KBM-7 (cell line): ENCODE data around the gene OR6T1.

Experiments
- DNase-seq: peaks from one replicate; pipeline ENCODE4 v3.0.0-alpha.2; 2015
- in situ Hi-C: fragments of 300-500 bp; cut with MboI; formaldehyde crosslinking; loops from 2 replicates; pipeline ENCODE4 v1.14.3; 2020; ENCODE audit warnings: low sequenced_read_pairs, low pct_unique_long_range_greater_than_20kb, mixed read lengths

The OR6T1 gene, protein sequence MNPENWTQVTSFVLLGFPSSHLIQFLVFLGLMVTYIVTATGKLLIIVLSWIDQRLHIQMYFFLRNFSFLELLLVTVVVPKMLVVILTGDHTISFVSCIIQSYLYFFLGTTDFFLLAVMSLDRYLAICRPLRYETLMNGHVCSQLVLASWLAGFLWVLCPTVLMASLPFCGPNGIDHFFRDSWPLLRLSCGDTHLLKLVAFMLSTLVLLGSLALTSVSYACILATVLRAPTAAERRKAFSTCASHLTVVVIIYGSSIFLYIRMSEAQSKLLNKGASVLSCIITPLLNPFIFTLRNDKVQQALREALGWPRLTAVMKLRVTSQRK

DNA sequence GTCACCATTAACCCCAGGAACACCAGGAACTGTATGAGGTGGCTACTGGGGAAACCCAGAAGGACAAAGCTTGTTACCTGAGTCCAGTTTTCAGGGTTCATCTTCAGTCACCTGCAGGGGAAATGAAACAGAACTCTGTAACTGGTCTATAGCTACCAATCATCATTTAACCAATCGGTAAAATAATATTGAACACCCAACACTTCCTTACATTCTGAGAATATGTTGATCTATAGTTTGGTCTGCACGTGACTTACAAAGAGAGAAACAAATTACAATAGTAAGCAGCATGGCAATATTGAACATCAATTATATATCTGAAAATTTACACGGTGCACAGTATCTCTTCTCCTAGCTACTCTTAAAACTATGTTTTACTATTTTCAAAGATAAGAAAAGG, at the start of gene OR6T1:
TSS of gene OR6T1 (minus strand) at position 101 of the 400 bp plus-strand sequence. CDS start at position 101, 0 bp downstream.
- in situ Hi-C loops, result no loop called here

DNA sequence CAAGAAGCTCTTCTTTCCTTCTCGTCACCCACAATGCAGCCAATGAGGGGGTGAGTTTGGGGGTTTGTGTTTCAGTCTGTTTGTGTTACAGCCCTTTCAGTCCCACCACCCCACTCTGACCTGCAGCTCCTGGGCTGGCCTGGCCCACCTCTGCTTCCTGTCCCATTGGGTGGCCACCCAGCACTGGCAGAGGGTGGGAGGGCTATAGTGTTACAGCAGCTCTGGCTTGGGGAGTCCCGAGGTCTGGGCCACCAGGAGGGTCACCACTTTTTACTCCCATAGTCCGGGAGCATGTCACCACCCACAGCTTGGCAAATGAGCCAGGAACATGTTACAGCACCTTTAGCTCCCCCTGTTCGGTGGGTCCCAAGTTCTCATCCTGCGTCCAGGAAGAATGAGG, 35.7 kb upstream of the OR6T1 start:
- DNase-seq, result no peak
- in situ Hi-C loops, result no loop called here

More for the DNA sequence above, at the start of gene OR6T1:
- no peak for DNase-seq

DNA sequence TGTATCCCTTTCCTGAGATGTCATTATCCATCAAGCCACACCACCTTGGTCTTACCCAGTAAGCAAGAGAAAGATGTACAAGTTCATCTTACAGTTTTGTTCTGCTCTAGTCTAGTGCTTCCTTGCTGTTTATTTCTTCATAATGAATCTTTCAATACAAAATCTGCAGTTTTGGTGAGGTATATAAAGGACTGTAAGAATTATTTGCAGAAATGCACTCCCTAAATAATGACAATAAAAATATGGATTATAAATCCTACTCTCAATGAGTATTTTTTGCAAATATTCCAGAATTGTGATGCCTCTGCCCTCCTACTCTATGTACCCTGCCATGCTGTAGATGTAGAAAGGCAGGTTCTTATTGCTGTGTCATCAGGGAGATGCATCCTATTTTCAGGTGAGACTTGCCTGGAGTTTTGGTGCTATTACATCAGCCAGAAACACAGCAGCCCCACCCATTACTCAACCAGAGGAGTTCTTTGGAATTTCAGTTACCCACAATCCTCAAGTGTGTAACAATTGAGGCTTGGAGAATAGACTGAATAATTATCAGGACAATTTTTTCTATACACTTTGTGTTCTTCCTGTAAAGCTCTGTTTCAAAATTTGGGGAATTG, 34.2 kb upstream of the OR6T1 start, which contains the start of gene OR10S1:
TSS of gene OR10S1 (minus strand) at position 51 of the 617 bp plus-strand sequence. CDS start 117 bp downstream, outside the sequence.
- no peak for DNase-seq
- in situ Hi-C loops, result no loop called here

DNA sequence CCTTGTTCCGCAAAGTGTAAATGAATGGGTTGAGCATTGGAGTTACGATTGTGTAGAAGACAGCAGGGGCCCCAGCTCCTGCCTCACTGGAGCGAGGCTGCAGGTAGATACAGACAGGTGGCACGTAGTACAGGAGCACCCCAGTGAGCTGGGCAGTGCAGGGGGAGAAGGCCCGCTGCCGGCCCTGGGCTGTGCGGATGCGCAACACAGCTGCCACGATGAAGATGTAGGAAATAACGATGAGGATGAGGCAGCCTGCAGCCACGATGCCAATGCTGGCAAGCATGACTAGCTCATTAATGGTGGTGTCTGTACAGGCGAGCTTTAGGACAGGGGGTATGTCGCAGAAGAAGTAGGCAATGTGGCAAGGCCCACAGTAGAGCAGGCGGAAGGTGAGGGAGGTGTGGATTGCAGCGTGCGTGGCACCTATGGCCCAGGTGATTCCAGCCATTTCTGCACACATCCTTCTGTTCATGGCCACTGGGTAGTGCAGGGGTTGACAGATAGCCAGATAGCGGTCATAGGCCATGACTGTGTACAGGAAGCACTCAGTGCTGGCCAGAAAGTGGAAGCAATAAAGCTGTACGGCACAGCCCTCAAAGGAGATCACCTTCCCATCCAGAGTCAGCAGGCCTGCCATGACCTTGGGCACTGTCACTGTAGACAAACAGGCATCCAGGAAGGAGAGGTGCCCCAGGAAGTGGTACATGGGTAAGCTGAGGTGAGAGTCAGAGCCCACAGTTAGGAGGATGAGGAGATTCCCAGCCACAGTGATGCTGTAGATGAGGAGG, 33.3 kb upstream of the OR6T1 start:
- in situ Hi-C loops, result no loop called here
- no peak for DNase-seq

DNA sequence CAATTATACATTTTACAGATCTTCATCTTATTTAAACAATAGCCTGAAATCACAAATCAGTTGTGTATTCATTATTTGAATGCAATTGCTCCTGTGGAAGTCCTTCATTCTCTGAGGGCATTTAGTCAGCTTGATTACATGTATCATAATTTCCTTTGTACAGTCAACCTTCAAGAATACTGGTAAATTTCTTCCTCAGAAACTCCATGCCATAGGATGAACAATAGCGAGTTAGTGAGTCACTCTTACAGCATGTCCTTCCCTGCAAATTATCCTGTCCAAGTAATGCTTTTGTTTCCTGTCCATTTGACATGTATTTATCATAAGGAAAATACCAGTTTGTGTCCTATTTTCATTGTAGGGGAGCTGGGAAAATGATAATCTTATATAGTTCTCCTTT, 30.2 kb upstream of the OR6T1 start:
- in situ Hi-C loops, result no loop called here
- no peak for DNase-seq

DNA sequence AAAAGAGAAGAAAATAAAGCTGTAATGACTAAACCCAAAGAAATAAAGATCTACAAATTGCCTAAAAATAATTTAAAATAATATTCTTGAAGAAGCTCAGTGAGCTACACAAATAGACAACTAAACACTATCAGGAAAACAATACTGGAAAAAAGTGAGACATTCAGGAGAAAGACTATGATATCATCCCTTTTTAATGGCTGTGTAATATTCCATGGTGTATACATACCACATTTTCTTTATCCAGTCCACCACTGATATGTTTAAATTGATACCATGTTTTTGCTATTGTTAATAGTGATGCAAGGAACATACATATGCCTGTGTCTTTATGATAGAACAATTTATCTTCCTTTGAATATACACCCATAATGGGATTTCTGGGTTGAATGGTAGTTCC, 13.1 kb upstream of the OR6T1 start:
- no peak for DNase-seq
- in situ Hi-C loops, result no loop called here

DNA sequence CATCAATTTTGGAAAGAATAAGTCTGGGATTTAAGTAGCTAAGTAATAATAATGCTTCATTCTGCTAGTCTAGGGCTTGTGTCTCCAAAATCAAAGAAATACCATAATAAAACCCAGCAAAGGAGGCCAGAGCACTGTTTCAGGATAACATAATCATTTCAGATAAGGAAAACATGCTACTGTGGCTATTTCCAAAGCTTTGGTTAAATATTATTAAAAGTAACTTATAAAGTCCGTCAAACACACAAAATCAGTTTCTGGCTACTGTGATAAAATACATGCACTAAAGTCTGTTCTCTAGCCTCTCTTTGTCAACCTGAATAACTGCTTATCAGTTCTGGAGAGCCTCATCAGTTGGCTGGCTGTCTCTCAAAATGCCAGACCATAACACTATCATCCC, 1.5 kb upstream of the OR6T1 start:
- no peak for DNase-seq
- in situ Hi-C loops, result no loop called here

DNA sequence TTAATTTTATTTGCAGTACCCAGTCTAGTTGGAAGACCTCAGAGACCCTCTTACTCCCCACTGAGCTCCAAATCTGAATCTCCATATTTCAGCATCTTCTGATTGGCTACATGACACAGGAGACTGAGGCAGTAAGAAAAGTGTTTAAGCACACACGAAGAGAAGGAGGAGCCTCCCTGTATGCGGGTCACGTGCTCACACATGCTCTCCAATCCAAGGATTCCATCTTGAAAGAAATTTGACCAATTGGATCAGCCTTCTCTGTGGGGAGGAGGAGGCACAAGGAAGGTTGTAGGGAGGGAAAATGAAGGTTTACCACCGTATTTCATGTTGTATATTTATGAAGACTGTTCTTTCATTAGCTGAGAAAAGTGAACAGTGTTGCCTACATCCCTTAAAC, 1.2 kb downstream of the OR6T1 start:
- in situ Hi-C loops, result no loop called here
- DNase-seq, result no peak

DNA sequence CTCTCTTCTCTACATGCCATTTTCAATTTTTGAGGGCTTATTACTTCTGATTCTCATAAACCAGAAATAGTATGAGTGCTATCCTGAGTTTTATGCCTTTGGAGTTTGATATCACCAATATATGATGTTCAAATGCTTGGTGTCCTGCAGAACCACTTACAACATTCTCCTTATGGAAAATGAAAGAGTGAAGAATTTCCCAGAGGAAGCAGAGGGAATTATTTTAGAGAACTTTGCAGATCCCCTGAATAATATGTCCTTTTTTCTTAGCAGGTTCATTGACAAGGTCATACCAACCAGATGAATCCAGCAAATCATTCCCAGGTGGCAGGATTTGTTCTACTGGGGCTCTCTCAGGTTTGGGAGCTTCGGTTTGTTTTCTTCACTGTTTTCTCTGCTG, 4.3 kb downstream of the OR6T1 start, which contains the start of gene OR4D5:
TSS of gene OR4D5 (plus strand) at position 301 of the 400 bp plus-strand sequence. CDS start at position 301, 0 bp downstream.
- in situ Hi-C loops, result no loop called here

DNA sequence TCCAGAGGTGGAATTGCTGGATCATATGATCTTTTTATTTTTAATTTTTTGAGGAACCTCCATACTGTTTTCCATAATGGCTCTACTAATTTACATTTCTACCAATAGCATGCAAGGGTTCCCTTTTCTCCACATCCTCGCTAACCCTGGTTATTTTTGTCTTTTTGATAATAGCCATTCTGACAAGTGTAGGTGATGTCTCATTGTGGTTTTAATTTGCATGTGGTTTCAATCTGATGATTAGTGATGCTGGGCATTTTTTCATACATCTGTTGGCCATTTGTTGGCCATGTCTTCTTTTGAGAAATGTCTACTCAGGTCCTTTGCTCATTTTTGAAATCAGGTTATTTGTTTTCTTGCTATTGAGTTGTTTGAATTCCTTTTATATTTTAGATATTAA, 19.6 kb downstream of the OR6T1 start:
- DNase-seq, result no peak
- in situ Hi-C loops, result no loop called here

More for the DNA sequence above, 4.3 kb downstream of the OR6T1 start, which contains the start of gene OR4D5:
- DNase-seq, result no peak

DNA sequence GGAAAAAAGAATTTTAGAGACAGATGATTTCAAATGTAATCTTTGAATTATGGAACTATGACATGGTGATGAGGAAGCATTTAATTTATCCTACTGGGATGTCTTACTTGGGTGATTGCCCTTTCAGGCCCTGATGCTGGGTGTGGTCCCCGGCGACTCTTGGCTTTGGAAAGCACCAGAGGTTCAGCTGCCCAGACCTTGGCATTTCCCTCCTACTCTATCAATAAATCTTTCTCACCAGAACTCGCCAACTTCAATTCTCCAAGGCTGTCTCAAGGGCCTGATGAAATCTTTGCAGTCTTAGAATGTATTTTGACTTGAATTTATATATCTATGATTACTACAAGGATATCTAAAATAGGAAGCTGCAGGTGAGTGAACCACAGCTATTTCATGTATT, 22.7 kb downstream of the OR6T1 start:
- no peak for DNase-seq
- in situ Hi-C loops, result no loop called here

DNA sequence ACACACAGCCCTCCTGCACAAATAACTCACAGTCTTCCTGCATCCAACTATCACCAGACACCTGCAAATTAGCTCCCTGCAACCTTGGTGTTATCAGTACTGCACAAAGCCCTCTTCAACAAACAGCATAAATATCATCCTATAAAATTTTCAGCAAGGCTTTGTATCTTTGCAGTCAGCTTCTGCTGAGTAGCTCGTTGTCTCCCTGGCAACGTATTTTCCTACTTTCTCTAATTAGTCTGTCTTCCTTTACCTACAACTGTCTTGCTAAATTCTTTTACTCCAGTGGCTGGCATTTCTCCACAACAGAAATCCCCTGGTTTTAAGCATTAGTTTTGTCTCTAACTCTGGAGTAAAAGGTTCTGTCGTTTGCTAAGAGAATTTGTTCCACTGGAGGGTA, 37.8 kb downstream of the OR6T1 start:
- in situ Hi-C loops, result no loop called here
- DNase-seq, result no peak

DNA sequence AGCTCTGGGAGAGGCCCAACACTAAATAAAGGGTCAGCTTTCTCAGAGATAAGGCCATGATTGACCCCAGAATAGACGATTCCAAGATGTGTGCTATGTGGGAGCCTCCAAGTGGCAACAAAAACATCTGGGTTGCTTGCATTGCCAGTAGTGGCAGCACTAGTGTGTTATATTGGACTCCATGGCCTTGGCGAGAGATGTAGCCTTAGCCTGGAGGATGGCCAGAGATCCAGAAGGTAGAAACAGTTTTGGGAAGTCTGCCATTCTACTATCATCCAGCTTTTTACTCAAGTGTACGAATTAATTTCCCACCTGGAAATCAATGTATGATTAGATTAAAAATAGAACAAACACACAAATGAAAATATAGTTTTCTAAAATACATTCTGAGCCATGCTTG, 38.7 kb downstream of the OR6T1 start:
- no peak for DNase-seq
- in situ Hi-C loops, result no loop called here

DNA sequence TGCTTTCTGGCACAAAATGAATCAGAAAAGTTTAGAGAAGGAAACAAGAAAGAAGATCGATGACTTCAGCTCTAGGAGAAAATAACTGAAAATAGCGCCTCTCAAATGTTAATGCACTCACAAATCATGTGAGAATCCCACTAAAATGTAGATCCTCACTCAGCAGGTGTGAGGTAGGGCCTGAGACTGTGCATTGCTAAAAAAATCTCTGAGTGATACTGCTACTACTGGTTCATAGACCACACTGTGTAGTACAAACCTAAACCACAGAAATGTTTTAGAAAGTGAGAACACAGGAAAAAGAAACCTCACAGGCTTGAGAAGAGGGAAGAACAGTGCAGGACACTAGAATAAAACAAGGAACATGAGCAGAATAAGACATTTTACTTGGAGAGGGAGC, 39.7 kb downstream of the OR6T1 start:
- in situ Hi-C loops, result no loop called here

DNA sequence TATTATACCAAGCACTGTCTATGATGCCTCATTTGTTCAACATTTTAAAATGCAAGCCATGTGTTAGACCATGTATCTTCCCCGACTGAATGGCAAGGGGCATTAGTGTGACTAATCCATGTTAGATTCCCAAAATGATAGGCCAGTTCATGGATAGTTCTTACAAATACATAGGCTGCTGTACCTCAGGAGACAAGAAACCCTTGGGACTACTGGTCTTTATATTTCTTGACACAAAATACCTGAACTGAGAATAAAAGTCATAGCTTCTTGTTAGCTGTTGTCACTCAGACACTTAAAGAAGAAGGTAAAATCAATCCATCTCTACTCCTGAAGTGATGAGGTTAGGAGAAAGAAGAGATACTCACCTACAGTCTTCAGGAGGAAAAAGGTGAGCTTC, 41.8 kb downstream of the OR6T1 start, which contains the start of gene OR8D4:
TSS of gene OR8D4 (plus strand) at position 301 of the 400 bp plus-strand sequence. CDS start 4,265 bp downstream, outside the sequence.
- no peak for DNase-seq
- in situ Hi-C loops, result no loop called here

More for the DNA sequence above, 39.7 kb downstream of the OR6T1 start:
- DNase-seq, result no peak

DNA sequence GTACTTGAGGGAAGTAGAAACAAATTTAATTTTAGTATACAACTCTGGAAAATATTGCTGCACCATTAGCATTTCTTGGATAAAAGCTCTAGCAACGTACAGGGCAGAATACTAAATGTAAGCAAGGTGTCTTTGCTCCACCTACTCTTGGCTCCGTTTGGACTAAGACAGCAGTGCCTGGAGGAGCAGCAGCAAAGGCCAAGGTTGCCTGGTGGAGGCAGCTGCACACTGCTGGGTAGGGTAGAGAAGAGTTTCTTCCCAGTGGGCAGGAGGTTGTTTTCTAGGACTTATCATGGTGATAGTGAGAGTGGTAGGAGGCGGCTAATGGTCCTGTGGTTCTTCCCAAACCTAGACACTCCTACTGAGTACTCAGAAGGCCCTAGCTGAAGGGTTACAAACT, 43.8 kb downstream of the OR6T1 start:
- in situ Hi-C loops, result no loop called here
- DNase-seq, result no peak
